AG04449 (cell line): Measurements from ENCODE around the gene STK4.

ENCODE experiments used
- CTCF ChIA-PET: fragments of 350-600 bp; formaldehyde crosslinking; extraction: SDS; loops from one replicate; lab custom pipeline; 2021; ENCODE audit warnings: antibody characterized with exemption; lab: Yijun Ruan, JAX
- POLR2A ChIA-PET: fragments of 400-600, 350-600 bp; formaldehyde crosslinking; extraction: SDS; loops from one replicate; lab custom pipeline; 2020; ENCODE audit warnings: antibody characterized with exemption, inconsistent platforms; lab: Yijun Ruan, JAX
- DNase-seq: peaks from one replicate; pipeline ENCODE4 v3.0.0-alpha.2; 2010; ENCODE audit warnings: low read depth, low spot score
- H3K4me3 ChIP-seq: 2 replicates; pipeline ENCODE4 v1.5.1; 2011; ENCODE audit warnings: low read depth, mild to moderate bottlenecking, control low read depth, low read length
- CTCF ChIP-seq: IDR thresholded peaks from one replicate; pipeline ENCODE4 v1.5.1; 2011; ENCODE audit warnings: mild to moderate bottlenecking, moderate library complexity, low read length, control low read depth, inconsistent platforms; ENCODE audit not compliant: insufficient read depth; ENCODE audit errors: missing control alignments

The STK4 gene

GRCh38 chr20:45037050-45037449, 70.7 kb downstream of the STK4 start:
- H3K4me3 ChIP-seq: no peak overlapping the region
- no peak for TF ChIP-seq CTCF
- no peak for DNase-seq
- ChIA-PET POLR2A (no interaction called here), CTCF (interaction anchor here (0.8 to 11.6 kb wide), 6 partner anchors 11 to 354 kb away, joined by 3 to 183 read pairs (median 40); no protein-coding TSS in a partner anchor)

GRCh38 chr20:45037635-45038034, 71.3 kb downstream of the STK4 start:
- DNase-seq: no peak
- no peak for TF ChIP-seq CTCF
- POLR2A ChIA-PET: no interaction called here
- CTCF ChIA-PET: interaction anchor here (0.6 to 11.6 kb wide), 9 partner anchors 12 to 734 kb away, joined by 3 to 183 read pairs (median 35); partner anchors contain the start of gene WFDC5
- no peak overlapping the region for H3K4me3 ChIP-seq

GRCh38 chr20:45038745-45039474, 72.6 kb downstream of the STK4 start:
- TF ChIP-seq CTCF: no peak
- DNase-seq: no peak
- no peak overlapping the region for H3K4me3 ChIP-seq
- ChIA-PET POLR2A (no interaction called here), CTCF (interaction anchor here (1.1 to 11.6 kb wide), 8 partner anchors 14 to 733 kb away, joined by 3 to 183 read pairs (median 40); partner anchors contain the start of genes KCNS1 and WFDC5)

- POLR2A ChIA-PET: interaction anchor here (0.7 kb wide), 1 partner anchor 255 kb away, joined by 3 read pairs; no protein-coding TSS in a partner anchor
- no peak for DNase-seq
- no peak overlapping the region for H3K4me3 ChIP-seq
- TF ChIP-seq CTCF: no peak
- CTCF ChIA-PET: interaction anchor here (1.1 to 11.6 kb wide), 7 partner anchors 14 to 397 kb away, joined by 3 to 183 read pairs (median 45); partner anchors contain the start of genes KCNS1 and WFDC5
These were observed 73.1 kb downstream of the STK4 start for GRCh38 chr20:45039475-45039820.

GRCh38 chr20:45041464-45042337, 75.4 kb downstream of the STK4 start:
- ChIA-PET POLR2A (no interaction called here), CTCF (interaction anchor here (0.7 to 11.6 kb wide), 9 partner anchors 11 to 272 kb away, joined by 3 to 297 read pairs (median 79); partner anchors contain the start of genes KCNS1 and WFDC5)
- H3K4me3 ChIP-seq: no peak overlapping the region
- DNase-seq: no peak
- TF ChIP-seq CTCF: no peak
